ENCODE measurements around the gene ZNF195.
"Not testable (repeated sequence)": the region's sequence is repeated elsewhere in the genome, so short reads cannot be mapped to it uniquely, and the experiment has no call there.

ZNF195 gene

GRCh38 chr11:3378426-3379423 lies at the start of gene ZNF195:
ZNF195 (minus strand) TSS chr11:3379146; CDS start chr11:3379040, 106 bp downstream.
- peak; percentile 96 for DNase-seq (ENCODE audit: low read depth)
- peak within 1 kb of the TSS; percentile 98 for H3K4me3 ChIP-seq (ENCODE audit: low read depth, low read length)
- no peak for TF ChIP-seq CTCF (IDR thresholded peaks at IDR 0.05; ENCODE audit: control insufficient read depth, extremely low read depth, insufficient read depth)

GRCh38 chr11:3428076-3428475 lies 49.1 kb upstream of the ZNF195 start:
- not testable (repeated sequence) for H3K4me3 ChIP-seq (ENCODE audit: low read depth, low read length); DNase-seq (ENCODE audit: low read depth)

GRCh38 chr11:3426541-3426940 lies 47.6 kb upstream of the ZNF195 start:
- H3K4me3 ChIP-seq (ENCODE audit: low read depth, low read length); DNase-seq (ENCODE audit: low read depth): not testable (repeated sequence)

GRCh38 chr11:3423928-3424327 lies 45.0 kb upstream of the ZNF195 start:
- peak overlapping the region; percentile 53 for H3K4me3 ChIP-seq (ENCODE audit: low read depth, low read length)
- DNase-seq (ENCODE audit: low read depth): not testable (repeated sequence)

GRCh38 chr11:3423138-3423731 lies 44.3 kb upstream of the ZNF195 start:
- H3K4me3 ChIP-seq (ENCODE audit: low read depth, low read length): peak overlapping the region; percentile 53
- DNase-seq (ENCODE audit: low read depth): not testable (repeated sequence)

- DNase-seq (ENCODE audit: low read depth): peak; percentile 96
- H3K4me3 ChIP-seq (ENCODE audit: low read depth, low read length): peak overlapping the region; percentile 69
These were observed 43.6 kb upstream of the ZNF195 start for GRCh38 chr11:3422380-3423137.

GRCh38 chr11:3421608-3422379 lies 42.8 kb upstream of the ZNF195 start:
- H3K4me3 ChIP-seq (ENCODE audit: low read depth, low read length): peak overlapping the region; percentile 69
- DNase-seq (ENCODE audit: low read depth): not testable (repeated sequence)

GRCh38 chr11:3420281-3421042 lies 41.5 kb upstream of the ZNF195 start:
- H3K4me3 ChIP-seq (ENCODE audit: low read depth, low read length); DNase-seq (ENCODE audit: low read depth): not testable (repeated sequence)

GRCh38 chr11:3419496-3419895 lies 40.5 kb upstream of the ZNF195 start:
- H3K4me3 ChIP-seq (ENCODE audit: low read depth, low read length); DNase-seq (ENCODE audit: low read depth): not testable (repeated sequence)

- peak; percentile 54 for TF ChIP-seq CTCF (IDR thresholded peaks at IDR 0.05; ENCODE audit: control insufficient read depth, extremely low read depth, insufficient read depth)
- H3K4me3 ChIP-seq (ENCODE audit: low read depth, low read length); DNase-seq (ENCODE audit: low read depth): not testable (repeated sequence)
These were observed 38.1 kb upstream of the ZNF195 start for GRCh38 chr11:3417047-3417446.

- not testable (repeated sequence) for H3K4me3 ChIP-seq (ENCODE audit: low read depth, low read length); DNase-seq (ENCODE audit: low read depth)
These were observed 36.4 kb upstream of the ZNF195 start for GRCh38 chr11:3415301-3415700.

- H3K4me3 ChIP-seq (ENCODE audit: low read depth, low read length); DNase-seq (ENCODE audit: low read depth): not testable (repeated sequence)
These were observed 34.7 kb upstream of the ZNF195 start for GRCh38 chr11:3413666-3414065.
